Hypothalamus (tissue), 51 donors: ENCODE measurements around the gene ANO2.
A peak's percentile ranks its signal among the peaks of the same experiment; 100 is the strongest.
"Not testable (repeated sequence)": the region's sequence is repeated elsewhere in the genome, so short reads cannot be mapped to it uniquely, and the experiment has no call there.

Experiments used
- DNase-seq, 51 donors: peaks; one replicate each; lab custom pipeline; 2025; lab: John Stamatoyannopoulos, UW

The ANO2 gene

GRCh38 chr12:5694759-5695409, 250.2 kb downstream of the ANO2 start:
- no peak for DNase-seq

GRCh38 chr12:5692850-5693249, 252.2 kb downstream of the ANO2 start:
- no peak for DNase-seq

GRCh38 chr12:5691943-5692342, 253.1 kb downstream of the ANO2 start:
- no peak for DNase-seq

- DNase-seq, result no peak
Measured at GRCh38 chr12:5690240-5690639, 254.8 kb downstream of the ANO2 start.

GRCh38 chr12:5689773-5690172, 255.3 kb downstream of the ANO2 start:
- no peak for DNase-seq

- DNase-seq, result no peak
Measured at GRCh38 chr12:5688226-5688625, 256.8 kb downstream of the ANO2 start.

- no peak for DNase-seq
Measured at GRCh38 chr12:5685935-5686334, 259.1 kb downstream of the ANO2 start.

GRCh38 chr12:5684989-5685388, 260.1 kb downstream of the ANO2 start:
- DNase-seq, result no peak

GRCh38 chr12:5682581-5682980, 262.5 kb downstream of the ANO2 start:
- DNase-seq, result no peak

GRCh38 chr12:5678176-5678575, 266.9 kb downstream of the ANO2 start:
- DNase-seq, result no peak

GRCh38 chr12:5669624-5670023, 275.4 kb downstream of the ANO2 start:
- DNase-seq, result not testable (repeated sequence)

GRCh38 chr12:5665615-5666014, 279.4 kb downstream of the ANO2 start:
- DNase-seq, result no peak

GRCh38 chr12:5661811-5662210, 283.2 kb downstream of the ANO2 start:
- DNase-seq, result no peak

- no peak for DNase-seq
Measured at GRCh38 chr12:5660238-5660637, 284.8 kb downstream of the ANO2 start.

GRCh38 chr12:5658339-5658941, 286.6 kb downstream of the ANO2 start:
- not testable (repeated sequence) for DNase-seq

GRCh38 chr12:5656836-5657235, 288.2 kb downstream of the ANO2 start:
- DNase-seq, result no peak

GRCh38 chr12:5655120-5655519, 289.9 kb downstream of the ANO2 start:
- no peak for DNase-seq

GRCh38 chr12:5654019-5654418, 291.0 kb downstream of the ANO2 start:
- no peak for DNase-seq

GRCh38 chr12:5650829-5651461, 294.1 kb downstream of the ANO2 start:
- no peak for DNase-seq

- DNase-seq, result no peak
Measured at GRCh38 chr12:5650281-5650680, 294.8 kb downstream of the ANO2 start.

- DNase-seq, result peak in 2 of 51 donors; percentile 2 to 8
Measured at GRCh38 chr12:5648692-5649359, 296.2 kb downstream of the ANO2 start.

GRCh38 chr12:5643266-5643665, 301.8 kb downstream of the ANO2 start:
- no peak for DNase-seq
